OCI-LY7 (cell line): ENCODE results near the gene COP1. TPM values are rescaled to one million over a fixed set of nuclear protein-coding genes. Genes with fewer than 3 reads are reported as not detected.

ENCODE experiments used
- BruUV-seq: library from RNA; stranded (reverse); fragments of 400-500 nt; replicated peaks from 2 replicates; lab custom pipeline; 2021; lab: Mats Ljungman, UMichigan
- CTCF ChIA-PET: fragments of 300-600 bp; sonication (Branson Sonifier 250); formaldehyde crosslinking; loops from one replicate; lab custom pipeline; 2022; ENCODE audit warnings: antibody characterized with exemption; ENCODE audit not compliant: unreplicated experiment; lab: Charles Lee
- POLR2A ChIA-PET: fragments of 300-600 bp; sonication (Branson Sonifier 250); formaldehyde crosslinking; loops from one replicate; lab custom pipeline; 2022; ENCODE audit warnings: antibody characterized with exemption; lab: Charles Lee
- DNase-seq: peaks from one replicate; pipeline ENCODE4 v3.0.0-alpha.2; 2015; ENCODE audit warnings: low spot score
- H2AFZ ChIP-seq: fragments of 200-600 bp; sonication (generic), shearing (Covaris generic); 2 replicates; pipeline ENCODE4 v1.6.1; 2014; ENCODE audit warnings: mild to moderate bottlenecking, antibody characterized with exemption, low read length, moderate library complexity
- H3K27ac ChIP-seq: fragments of 200-600 bp; sonication (generic); 2 replicates; pipeline ENCODE4 v1.5.1; 2014; ENCODE audit warnings: mixed run types, low read depth, mild to moderate bottlenecking, moderate library complexity, low read length, inconsistent platforms; ENCODE audit not compliant: poor library complexity, severe bottlenecking
- H3K36me3 ChIP-seq: fragments of 200-600 bp; sonication (generic); 2 replicates; pipeline ENCODE4 v1.6.1; 2014; ENCODE audit warnings: mild to moderate bottlenecking, antibody characterized with exemption, low read length, moderate library complexity, mixed read lengths; ENCODE audit not compliant: insufficient read depth
- H3K4me1 ChIP-seq: fragments of 200-600 bp; sonication (generic); 2 replicates; pipeline ENCODE4 v1.5.1; 2014; ENCODE audit warnings: mild to moderate bottlenecking, low read length; ENCODE audit not compliant: insufficient read depth, poor library complexity, severe bottlenecking
- H3K4me2 ChIP-seq: fragments of 200-600 bp; sonication (generic); 2 replicates; pipeline ENCODE4 v1.6.1; 2014; ENCODE audit warnings: mild to moderate bottlenecking, low read length
- H3K4me3 ChIP-seq: fragments of 200-600 bp; sonication (generic); 2 replicates; pipeline ENCODE4 v1.5.1; 2014; ENCODE audit warnings: mild to moderate bottlenecking, low read depth, low read length; ENCODE audit not compliant: poor library complexity, severe bottlenecking
- H3K79me2 ChIP-seq: fragments of 200-600 bp; sonication (generic); 2 replicates; pipeline ENCODE4 v1.6.1; 2016; ENCODE audit warnings: low read depth, mild to moderate bottlenecking, low read length, moderate library complexity, mixed read lengths; ENCODE audit not compliant: insufficient read depth
- H3K9me2 ChIP-seq: fragments of 200-600 bp; sonication (generic); 2 replicates; pipeline ENCODE4 v1.6.1; 2016; ENCODE audit warnings: mild to moderate bottlenecking, low read length, mixed read lengths; ENCODE audit not compliant: insufficient read depth
- H3K9me3 ChIP-seq: fragments of 200-600 bp; sonication (generic); 2 replicates; pipeline ENCODE4 v1.6.1; 2014; ENCODE audit warnings: mild to moderate bottlenecking, mixed run types, low read length, mixed read lengths
- H4K20me1 ChIP-seq: fragments of 200-600 bp; sonication (generic); 2 replicates; pipeline ENCODE4 v1.6.1; 2014; ENCODE audit warnings: mild to moderate bottlenecking, antibody characterized with exemption, low read length, moderate library complexity, mixed read lengths; ENCODE audit not compliant: insufficient read depth
- EZH2phosphoT487 ChIP-seq: fragments of 200-600 bp; sonication (generic); IDR thresholded peaks from 2 replicates; pipeline ENCODE4 v1.6.1; 2018; ENCODE audit warnings: low read depth, borderline replicate concordance, mild to moderate bottlenecking, mixed run types, antibody characterized with exemption, low read length, moderate library complexity, mixed read lengths
- intact Hi-C: fragments of 100-400 bp; cut with micrococcal nuclease; formaldehyde crosslinking; loops from one replicate; pipeline ENCODE4 v1.10.0; 2022; ENCODE audit not compliant: unreplicated experiment
- total RNA-seq, 2 experiments: library from RNA; depleted of rRNA in 1 of 2; stranded (reverse); fragments of >200 nt in 1 of 2; shearing (Covaris generic) in 1 of 2; gene quantifications; 2 replicates each; pipeline ENCODE4 v1.2.3, GENCODE V29; 2014 to 2022
- TF ChIP-seq, protein P1 (sequence below): fragments of 200-600 bp; sonication (generic); conservative IDR thresholded peaks from 2 replicates; pipeline ENCODE4 v1.5.1; 2014; ENCODE audit warnings: mild to moderate bottlenecking, antibody characterized with exemption, low read length, moderate library complexity, mixed read lengths

COP1 gene
- total RNA-seq, 2 experiments from 2014 or later, result 75.2 to 76.9 TPM

GRCh38 chr1:175968486-175969172, 238.5 kb downstream of the COP1 start:
- Histone ChIP-seq H3K9me3 (no peaks in the 10 kb centered on the region), H3K4me3 (no peak overlapping the region), H3K4me1 (no peaks in the 10 kb centered on the region), H3K36me3 (peaks cover 48% of the 10 kb centered on the region), H3K27ac (no peak overlapping the region), H4K20me1 (no peaks in the 10 kb centered on the region), H3K4me2 (no peak overlapping the region), H3K9me2 (no peaks in the 10 kb centered on the region), H3K79me2 (no peaks in the 10 kb centered on the region), H2AFZ (no peak overlapping the region)
- TF ChIP-seq, protein P1, sequence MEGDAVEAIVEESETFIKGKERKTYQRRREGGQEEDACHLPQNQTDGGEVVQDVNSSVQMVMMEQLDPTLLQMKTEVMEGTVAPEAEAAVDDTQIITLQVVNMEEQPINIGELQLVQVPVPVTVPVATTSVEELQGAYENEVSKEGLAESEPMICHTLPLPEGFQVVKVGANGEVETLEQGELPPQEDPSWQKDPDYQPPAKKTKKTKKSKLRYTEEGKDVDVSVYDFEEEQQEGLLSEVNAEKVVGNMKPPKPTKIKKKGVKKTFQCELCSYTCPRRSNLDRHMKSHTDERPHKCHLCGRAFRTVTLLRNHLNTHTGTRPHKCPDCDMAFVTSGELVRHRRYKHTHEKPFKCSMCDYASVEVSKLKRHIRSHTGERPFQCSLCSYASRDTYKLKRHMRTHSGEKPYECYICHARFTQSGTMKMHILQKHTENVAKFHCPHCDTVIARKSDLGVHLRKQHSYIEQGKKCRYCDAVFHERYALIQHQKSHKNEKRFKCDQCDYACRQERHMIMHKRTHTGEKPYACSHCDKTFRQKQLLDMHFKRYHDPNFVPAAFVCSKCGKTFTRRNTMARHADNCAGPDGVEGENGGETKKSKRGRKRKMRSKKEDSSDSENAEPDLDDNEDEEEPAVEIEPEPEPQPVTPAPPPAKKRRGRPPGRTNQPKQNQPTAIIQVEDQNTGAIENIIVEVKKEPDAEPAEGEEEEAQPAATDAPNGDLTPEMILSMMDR, result no peak
- TF ChIP-seq EZH2phosphoT487, result no peak
- CTCF ChIA-PET, result no interaction called here
- POLR2A ChIA-PET, result interaction anchor here (0.7 kb wide), 1 partner anchor 392 kb away, joined by 3 read pairs; no protein-coding TSS in a partner anchor
- no TSS peak for BruUV-seq
- intact Hi-C loops, result no loop called here
- DNase-seq, result no peak

DNA sequence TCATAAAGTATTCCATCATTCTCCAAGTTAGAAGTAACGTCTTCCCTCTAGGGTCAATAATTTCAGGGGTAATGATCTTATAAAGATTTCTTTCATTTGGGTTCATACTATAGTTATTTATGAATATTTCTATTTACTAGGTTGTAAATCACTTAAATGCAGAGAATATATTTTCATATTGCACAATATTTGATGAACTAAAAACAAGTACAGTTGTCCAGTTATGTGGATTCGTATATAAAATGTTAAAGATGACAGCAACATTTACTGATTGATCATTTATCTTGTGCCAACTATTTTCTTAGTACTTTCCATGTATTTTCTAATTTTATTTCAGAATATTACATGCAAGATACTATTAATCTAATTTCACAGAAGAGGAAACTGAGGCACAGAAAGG, 243.3 kb downstream of the COP1 start:
- H3K9me3 ChIP-seq, result no peaks in the 10 kb centered on the region
- no peaks in the 10 kb centered on the region for H3K4me1 ChIP-seq
- H3K79me2 ChIP-seq, result no peaks in the 10 kb centered on the region
- ChIA-PET POLR2A (no interaction called here), CTCF (no interaction called here)
- no peak overlapping the region for H3K27ac ChIP-seq
- DNase-seq, result no peak
- TF ChIP-seq EZH2phosphoT487, result no peak
- TF ChIP-seq, protein P1, result no peak
- H3K4me2 ChIP-seq, result no peak overlapping the region
- H3K4me3 ChIP-seq, result no peak overlapping the region
- H3K9me2 ChIP-seq, result no peaks in the 10 kb centered on the region
- H2AFZ ChIP-seq, result no peak overlapping the region
- H3K36me3 ChIP-seq, result peaks cover 16% of the 10 kb centered on the region
- intact Hi-C loops, result no loop called here
- no peaks in the 10 kb centered on the region for H4K20me1 ChIP-seq
- no TSS peak for BruUV-seq

GRCh38 chr1:175960169-175960568, 246.9 kb downstream of the COP1 start:
- Histone ChIP-seq H3K27ac (no peak overlapping the region), H3K79me2 (no peaks in the 10 kb centered on the region), H2AFZ (no peak overlapping the region), H4K20me1 (no peaks in the 10 kb centered on the region), H3K9me2 (no peaks in the 10 kb centered on the region), H3K4me2 (no peak overlapping the region), H3K4me3 (no peak overlapping the region), H3K36me3 (peaks cover 18% of the 10 kb centered on the region), H3K4me1 (no peaks in the 10 kb centered on the region), H3K9me3 (no peaks in the 10 kb centered on the region)
- BruUV-seq, result no TSS peak
- ChIA-PET POLR2A (interaction anchor here (0.6 kb wide), 1 partner anchor 18 kb away, joined by 3 read pairs; no protein-coding TSS in a partner anchor), CTCF (no interaction called here)
- TF ChIP-seq, protein P1, result no peak
- TF ChIP-seq EZH2phosphoT487, result no peak
- DNase-seq, result no peak
- intact Hi-C loops, result no loop called here
